Neural crest cell (in vitro differentiated cells): ENCODE results near the gene C5AR2. TPM values are rescaled to one million over a fixed set of nuclear protein-coding genes. Genes with fewer than 3 reads are reported as not detected.

Source experiments
- DNase-seq: peaks from one replicate; pipeline ENCODE4 v3.0.0; 2021; ENCODE audit warnings: low read depth, mixed read lengths, low spot score
- H3K27ac Mint-ChIP-seq: one replicate; pipeline ENCODE4 v1.8.0; 2021; ENCODE audit warnings: mild to moderate bottlenecking, mixed read lengths; ENCODE audit not compliant: unreplicated experiment
- H3K27me3 Mint-ChIP-seq: 2 replicates; pipeline ENCODE4 v1.8.0; 2021; ENCODE audit warnings: low read depth, mild to moderate bottlenecking, mixed read lengths
- H3K36me3 Mint-ChIP-seq: 2 replicates; pipeline ENCODE4 v1.8.0; 2021; ENCODE audit warnings: low read depth, mild to moderate bottlenecking, mixed read lengths
- H3K4me1 Mint-ChIP-seq: 2 replicates; pipeline ENCODE4 v1.8.0; 2021; ENCODE audit warnings: mixed read lengths
- H3K4me3 Mint-ChIP-seq: one replicate; pipeline ENCODE4 v1.8.0; 2021; ENCODE audit warnings: mild to moderate bottlenecking, mixed read lengths
- H3K9me3 Mint-ChIP-seq: 2 replicates; pipeline ENCODE4 v1.8.0; 2021; ENCODE audit warnings: mixed read lengths
- CTCF ChIP-seq: fragments of 200-600 bp; sonication (generic); conservative IDR thresholded peaks from 2 replicates; pipeline ENCODE4 v1.5.0; 2021; ENCODE audit warnings: antibody characterized with exemption, mild to moderate bottlenecking
- total RNA-seq: library from RNA; stranded (reverse); gene quantifications from 2 replicates; pipeline ENCODE4 v1.2.1, GENCODE V29; 2021

C5AR2 gene
- total RNA-seq, 1 donor from 2014 or later, result not detected

DNA sequence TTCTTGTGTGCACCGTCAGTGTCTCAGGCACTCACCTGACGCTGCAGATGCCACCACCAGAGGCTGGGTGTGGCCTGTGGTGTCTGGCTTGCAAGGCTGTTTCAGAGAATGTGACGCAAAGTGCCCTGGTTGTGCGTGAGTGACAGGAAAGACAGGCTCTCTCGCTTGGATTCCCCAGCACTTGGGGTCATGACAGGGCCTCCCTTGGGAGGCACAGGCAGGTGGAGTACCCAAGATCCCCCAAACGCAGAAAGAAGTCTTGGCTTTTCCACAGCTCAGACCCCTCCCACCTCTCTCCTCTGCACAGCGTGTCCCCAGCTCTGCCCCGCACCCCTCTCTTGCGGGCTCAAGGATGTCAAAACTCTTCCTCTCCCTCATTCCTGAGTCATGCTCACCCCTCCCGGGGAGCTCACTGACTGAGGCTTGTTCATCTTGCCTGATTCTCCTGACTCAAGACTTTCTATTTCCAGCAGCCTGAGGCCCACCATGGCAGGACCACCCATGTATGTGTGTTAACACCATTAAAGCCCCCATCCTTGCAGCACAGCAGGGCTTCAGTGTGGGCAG, 38.2 kb downstream of the C5AR2 start:
- no peak for DNase-seq
- Mint-ChIP-seq H3K27me3 (no peaks in the 10 kb centered on the region), H3K4me3 (no peak overlapping the region), H3K4me1 (no peaks in the 10 kb centered on the region), H3K36me3 (peaks cover 4% of the 10 kb centered on the region), H3K27ac (no peak overlapping the region), H3K9me3 (no peaks in the 10 kb centered on the region)
- TF ChIP-seq CTCF, result no peak

- Mint-ChIP-seq H3K9me3 (no peaks in the 10 kb centered on the region), H3K36me3 (peaks cover 4% of the 10 kb centered on the region), H3K27me3 (no peaks in the 10 kb centered on the region), H3K4me1 (no peaks in the 10 kb centered on the region), H3K4me3 (no peak overlapping the region), H3K27ac (no peak overlapping the region)
- no peak for DNase-seq
- no peak for TF ChIP-seq CTCF
Measured at GRCh38 chr19:47371261-47371660, 39.3 kb downstream of the C5AR2 start.

DNA sequence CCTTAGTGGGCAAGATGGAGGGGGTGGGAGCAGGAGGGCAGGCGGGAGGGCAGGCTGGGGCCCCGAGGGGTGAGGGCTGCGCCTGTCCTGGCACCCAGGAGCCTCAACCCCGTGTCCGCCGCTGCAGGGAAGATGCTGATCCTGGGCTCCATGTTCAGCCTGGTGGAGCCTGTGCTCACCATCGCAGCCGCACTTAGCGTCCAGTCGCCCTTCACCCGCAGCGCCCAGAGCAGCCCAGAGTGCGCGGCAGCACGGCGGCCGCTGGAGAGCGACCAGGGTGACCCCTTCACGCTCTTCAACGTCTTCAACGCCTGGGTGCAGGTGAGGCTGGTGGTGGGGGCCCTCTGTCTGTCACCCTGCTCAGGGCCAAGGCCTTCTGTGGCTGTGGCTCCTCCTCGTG, 40.6 kb downstream of the C5AR2 start:
- H3K4me1 Mint-ChIP-seq, result no peaks in the 10 kb centered on the region

DNA sequence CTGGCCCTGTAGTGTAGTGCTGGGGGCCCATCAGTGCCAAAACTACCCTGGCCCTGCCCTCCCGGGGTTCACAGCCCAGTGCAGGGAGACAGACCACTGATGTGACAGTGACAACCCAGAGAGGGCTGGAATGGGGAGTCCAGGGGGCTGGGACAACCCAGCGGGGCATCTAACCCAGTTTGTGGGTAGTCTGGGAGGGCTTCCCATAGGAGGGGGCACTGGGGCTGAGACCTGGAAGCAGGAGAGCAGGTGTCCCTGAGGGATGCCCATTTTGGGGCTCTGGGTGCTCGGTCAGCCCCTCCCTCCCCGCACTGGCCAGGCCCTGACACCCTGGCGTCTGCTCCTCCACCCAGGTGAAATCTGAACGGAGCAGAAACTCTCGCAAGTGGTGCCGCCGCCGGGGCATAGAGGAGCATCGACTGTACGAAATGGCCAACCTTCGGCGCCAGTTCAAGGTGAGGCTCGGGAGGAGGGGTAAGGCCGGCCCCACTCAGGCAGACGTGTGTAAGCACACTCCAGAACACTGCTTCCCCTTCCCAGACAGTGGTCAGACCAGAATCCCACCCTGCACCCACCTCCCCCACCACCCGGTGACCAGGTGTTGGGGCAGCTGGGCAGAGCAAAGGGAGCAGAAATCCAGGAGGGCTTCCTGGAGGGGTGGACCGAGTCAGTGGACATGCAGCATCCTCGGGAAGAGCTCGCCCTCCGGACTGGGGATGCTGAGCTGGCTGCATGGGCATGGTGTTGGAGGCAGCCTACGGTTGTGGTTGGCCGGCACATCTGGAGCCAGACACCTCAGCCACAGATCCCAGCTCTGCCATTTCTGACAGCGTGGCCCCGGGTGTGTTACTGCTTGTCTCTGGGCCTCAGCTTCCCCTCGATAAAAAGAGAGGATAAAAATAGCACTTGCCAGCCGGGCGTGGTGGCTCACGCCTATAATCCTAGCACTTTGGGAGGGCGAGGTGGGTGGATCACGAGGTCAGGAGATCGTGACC, 41.6 kb downstream of the C5AR2 start:
- TF ChIP-seq CTCF, result no peak
- DNase-seq, result no peak
- no peak overlapping the region for H3K4me3 Mint-ChIP-seq
- H3K9me3 Mint-ChIP-seq, result no peaks in the 10 kb centered on the region
- no peak overlapping the region for H3K27ac Mint-ChIP-seq
- H3K4me1 Mint-ChIP-seq, result no peaks in the 10 kb centered on the region
- H3K27me3 Mint-ChIP-seq, result no peaks in the 10 kb centered on the region
- H3K36me3 Mint-ChIP-seq, result no peaks in the 10 kb centered on the region

More for the DNA sequence above, 40.6 kb downstream of the C5AR2 start:
- TF ChIP-seq CTCF, result no peak
- no peaks in the 10 kb centered on the region for H3K36me3 Mint-ChIP-seq
- no peaks in the 10 kb centered on the region for H3K9me3 Mint-ChIP-seq
- H3K4me3 Mint-ChIP-seq, result no peak overlapping the region
- DNase-seq, result no peak
- no peak overlapping the region for H3K27ac Mint-ChIP-seq
- H3K27me3 Mint-ChIP-seq, result no peaks in the 10 kb centered on the region

- no peak overlapping the region for H3K27ac Mint-ChIP-seq
- H3K36me3 Mint-ChIP-seq, result no peaks in the 10 kb centered on the region
- H3K9me3 Mint-ChIP-seq, result no peaks in the 10 kb centered on the region
- no peaks in the 10 kb centered on the region for H3K4me1 Mint-ChIP-seq
- H3K27me3 Mint-ChIP-seq, result no peaks in the 10 kb centered on the region
- no peak for DNase-seq
- no peak for TF ChIP-seq CTCF
- H3K4me3 Mint-ChIP-seq, result no peak overlapping the region
Measured at GRCh38 chr19:47374876-47375693, 43.1 kb downstream of the C5AR2 start.
